ENCODE results near the gene PRM3. TPM values are rescaled to one million over a fixed set of nuclear protein-coding genes. Genes with fewer than 3 reads are reported as not detected.

Gene PRM3
- total and polyA plus RNA-seq, 2 donors (not counting 1 experiment from before 2014, with no cell fraction given), result not detected

DNA sequence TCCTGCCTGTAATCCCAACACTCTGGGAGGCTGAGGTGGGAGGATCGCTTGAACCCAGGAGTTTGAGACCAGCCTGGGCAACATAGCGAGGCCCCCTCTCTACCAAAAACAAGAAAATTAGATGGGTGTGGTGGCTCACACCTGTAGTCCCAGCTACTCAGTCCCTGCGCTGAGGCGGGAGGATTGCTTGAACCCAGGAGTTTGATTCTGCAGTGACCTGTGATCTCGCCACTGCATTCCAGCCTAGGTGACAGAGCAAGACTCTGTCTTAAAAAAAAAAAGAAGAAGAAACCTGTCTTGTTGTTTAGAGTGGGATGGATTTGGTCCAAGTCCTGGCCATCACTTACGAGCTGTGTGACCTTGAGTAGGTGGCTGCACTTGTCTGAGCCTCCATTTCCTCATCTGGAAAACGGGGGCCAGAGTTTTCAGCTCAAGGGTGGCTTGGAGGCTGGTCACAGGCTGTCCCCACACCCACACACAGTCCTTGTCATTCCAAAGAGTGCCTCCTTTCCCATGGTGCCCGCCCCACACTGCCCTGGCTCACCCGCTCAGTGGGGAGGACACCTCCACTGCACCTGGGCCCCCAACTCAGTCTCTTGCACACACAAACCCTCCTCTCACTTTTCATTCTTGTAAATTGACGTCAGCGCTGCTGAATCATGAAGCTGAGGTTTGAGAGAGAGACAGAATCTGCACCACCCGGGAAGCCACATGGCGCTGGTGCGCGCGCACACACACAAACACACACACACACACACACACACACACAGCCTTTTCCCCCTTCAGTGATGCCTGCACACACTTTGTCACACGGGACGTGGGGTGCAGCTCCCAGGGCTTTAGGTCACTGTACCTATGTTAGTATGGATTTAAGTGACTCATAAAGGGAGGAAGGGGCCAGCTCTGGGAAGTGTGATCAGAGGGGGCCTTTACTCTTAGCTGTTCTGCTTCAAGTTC lies 21.6 kb downstream of the PRM3 start:
- no peak overlapping the region for H3K9ac ChIP-seq (ENCODE audit: insufficient read depth, low read length)
- peak; percentile 85 to 90 for DNase-seq (ENCODE audit: low read depth in 2 of 2)
- H3K4me3 ChIP-seq (replicated peaks in 1 of 4; ENCODE audit: control extremely low read depth in 1 of 4, insufficient read depth in 1 of 4, low read depth in 3 of 4, low read length in 4 of 4), result peak overlapping the region; percentile 44 to 97 (median 71)

DNA sequence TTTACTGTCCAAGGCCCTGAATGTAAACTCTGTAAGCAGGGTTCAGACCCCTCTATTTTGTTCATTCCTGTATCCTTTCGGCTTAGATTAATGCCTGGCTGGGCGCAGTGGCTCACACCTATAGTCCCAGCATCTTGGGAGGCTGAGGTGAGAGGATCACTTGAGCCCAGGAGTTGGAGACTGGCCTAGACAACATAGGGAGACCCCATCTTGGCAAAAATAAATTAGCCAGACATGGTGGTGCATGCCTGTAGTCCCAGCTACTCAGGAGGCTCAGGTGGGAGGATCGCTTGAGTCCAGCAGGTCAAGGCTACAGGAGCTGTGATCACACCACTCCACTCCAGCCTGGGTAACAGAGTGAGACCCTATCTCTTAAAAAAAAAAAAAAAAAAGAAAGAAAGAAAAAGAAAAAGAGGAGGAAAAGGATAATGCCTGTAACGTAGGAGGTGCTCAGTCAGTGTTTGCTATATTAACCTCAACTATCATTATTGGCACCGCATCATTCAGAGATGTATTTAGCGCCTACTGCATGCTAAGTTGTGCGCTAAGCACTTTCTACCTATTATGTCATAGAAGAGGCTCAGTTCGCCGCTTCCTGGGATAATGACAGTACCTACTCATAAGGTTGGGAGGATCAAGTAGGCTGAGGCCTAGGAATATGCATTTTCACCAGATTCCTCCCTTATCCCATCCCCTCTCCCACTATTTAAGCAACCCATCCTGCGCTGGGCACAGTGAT lies 22.5 kb downstream of the PRM3 start:
- H3K36me3 ChIP-seq (ENCODE audit: control insufficient read depth, insufficient read depth, low read length), result peaks cover 21% of the 10 kb centered on the region
- TF ChIP-seq, protein P1, sequence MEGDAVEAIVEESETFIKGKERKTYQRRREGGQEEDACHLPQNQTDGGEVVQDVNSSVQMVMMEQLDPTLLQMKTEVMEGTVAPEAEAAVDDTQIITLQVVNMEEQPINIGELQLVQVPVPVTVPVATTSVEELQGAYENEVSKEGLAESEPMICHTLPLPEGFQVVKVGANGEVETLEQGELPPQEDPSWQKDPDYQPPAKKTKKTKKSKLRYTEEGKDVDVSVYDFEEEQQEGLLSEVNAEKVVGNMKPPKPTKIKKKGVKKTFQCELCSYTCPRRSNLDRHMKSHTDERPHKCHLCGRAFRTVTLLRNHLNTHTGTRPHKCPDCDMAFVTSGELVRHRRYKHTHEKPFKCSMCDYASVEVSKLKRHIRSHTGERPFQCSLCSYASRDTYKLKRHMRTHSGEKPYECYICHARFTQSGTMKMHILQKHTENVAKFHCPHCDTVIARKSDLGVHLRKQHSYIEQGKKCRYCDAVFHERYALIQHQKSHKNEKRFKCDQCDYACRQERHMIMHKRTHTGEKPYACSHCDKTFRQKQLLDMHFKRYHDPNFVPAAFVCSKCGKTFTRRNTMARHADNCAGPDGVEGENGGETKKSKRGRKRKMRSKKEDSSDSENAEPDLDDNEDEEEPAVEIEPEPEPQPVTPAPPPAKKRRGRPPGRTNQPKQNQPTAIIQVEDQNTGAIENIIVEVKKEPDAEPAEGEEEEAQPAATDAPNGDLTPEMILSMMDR (conservative IDR thresholded peaks at IDR 0.05 in 1 of 2, IDR thresholded peaks at IDR 0.05 in 1 of 2; ENCODE audit: low read depth in 1 of 2, low read length in 2 of 2), result no peak
- TF ChIP-seq EZH2 (IDR thresholded peaks at IDR 0.05; ENCODE audit: low read length, missing control alignments), result no peak
- H3K27ac ChIP-seq (ENCODE audit: insufficient read depth, low read length), result no peak overlapping the region
- no peak overlapping the region for H3K4me3 ChIP-seq (replicated peaks in 1 of 4; ENCODE audit: control extremely low read depth in 1 of 4, insufficient read depth in 1 of 4, low read depth in 3 of 4, low read length in 4 of 4)
- H3K27me3 ChIP-seq (ENCODE audit: control insufficient read depth, insufficient read depth, low read length), result no peaks in the 10 kb centered on the region
- H4K20me1 ChIP-seq (ENCODE audit: control insufficient read depth, extremely low read depth, insufficient read depth, low read length), result no peaks in the 10 kb centered on the region
- H3K79me2 ChIP-seq (ENCODE audit: control insufficient read depth, insufficient read depth, low read length), result peaks cover 32% of the 10 kb centered on the region
- no peak overlapping the region for H3K9ac ChIP-seq (ENCODE audit: insufficient read depth, low read length)
- no peaks in the 10 kb centered on the region for H3K9me3 ChIP-seq (ENCODE audit: control insufficient read depth, insufficient read depth, low read depth, low read length)
- H2AFZ ChIP-seq (ENCODE audit: low read length), result no peak overlapping the region
- H3K4me2 ChIP-seq (ENCODE audit: extremely low read depth, insufficient read depth, low read length), result no peak overlapping the region
- DNase-seq (ENCODE audit: low read depth in 2 of 2), result peak in 1 of 2 donors; percentile 47
- H3K4me1 ChIP-seq (ENCODE audit: control insufficient read depth, extremely low read depth, insufficient read depth, low read length), result peaks cover 10% of the 10 kb centered on the region

More for the DNA sequence above, 21.6 kb downstream of the PRM3 start:
- H3K9me3 ChIP-seq (ENCODE audit: control insufficient read depth, insufficient read depth, low read depth, low read length), result no peaks in the 10 kb centered on the region
- no peak overlapping the region for H2AFZ ChIP-seq (ENCODE audit: low read length)
- H3K4me2 ChIP-seq (ENCODE audit: extremely low read depth, insufficient read depth, low read length), result peak overlapping the region; percentile 92
- peaks cover 10% of the 10 kb centered on the region for H3K4me1 ChIP-seq (ENCODE audit: control insufficient read depth, extremely low read depth, insufficient read depth, low read length)
- TF ChIP-seq, protein P1 (conservative IDR thresholded peaks at IDR 0.05 in 1 of 2, IDR thresholded peaks at IDR 0.05 in 1 of 2; ENCODE audit: low read depth in 1 of 2, low read length in 2 of 2), result no peak
- TF ChIP-seq EZH2 (IDR thresholded peaks at IDR 0.05; ENCODE audit: low read length, missing control alignments), result no peak
- no peaks in the 10 kb centered on the region for H4K20me1 ChIP-seq (ENCODE audit: control insufficient read depth, extremely low read depth, insufficient read depth, low read length)
- H3K27me3 ChIP-seq (ENCODE audit: control insufficient read depth, insufficient read depth, low read length), result no peaks in the 10 kb centered on the region
- H3K27ac ChIP-seq (ENCODE audit: insufficient read depth, low read length), result peak overlapping the region; percentile 23
- H3K36me3 ChIP-seq (ENCODE audit: control insufficient read depth, insufficient read depth, low read length), result peaks cover 21% of the 10 kb centered on the region
- H3K79me2 ChIP-seq (ENCODE audit: control insufficient read depth, insufficient read depth, low read length), result peaks cover 32% of the 10 kb centered on the region
